A549 (cell line): Measurements from ENCODE around the gene KRT72. TPM values are rescaled to one million over a fixed set of nuclear protein-coding genes. Genes with fewer than 3 reads are reported as not detected.

Experiments used
- ATAC-seq, 2 experiments: fragments of 200-7000 bp in 1 of 2; fragments of >200 bp in 1 of 2; cut with Nextera tagmentation in 1 of 2; cut with Tn5 transposase in 1 of 2; 3 replicates each; pipeline versions ENCODE4 v1.8.0 to v1.9.1; 2018 to 2020; ENCODE audit warnings: mild to moderate bottlenecking in 1 of 2, moderate library complexity in 1 of 2
- CTCF ChIA-PET: fragments of 300-600 bp; sonication (Branson Sonifier 250); formaldehyde crosslinking; extraction: SDS; loops from one replicate; lab custom pipeline; 2021; ENCODE audit warnings: antibody characterized with exemption, inconsistent platforms; lab: Yijun Ruan, JAX
- POLR2A ChIA-PET: fragments of 350-600 bp; formaldehyde crosslinking; extraction: SDS; loops from one replicate; lab custom pipeline; 2021; ENCODE audit warnings: antibody characterized with exemption, inconsistent platforms; lab: Yijun Ruan, JAX
- DNase-seq, 2 experiments: peaks; one replicate each; pipeline versions ENCODE4 v3.0.0 to v3.0.0-alpha.2; 2011 to 2016; ENCODE audit warnings: low read depth in 1 of 2, low spot score in 1 of 2
- FAIRE-seq: peaks from 2 replicates; lab custom pipeline; 2011; peaks lifted over from hg19 to GRCh38; lab: Jason Lieb, UNC
- H3K27ac ChIP-seq, 2 experiments: fragments of >200 bp; sonication (Bioruptor Twin); formaldehyde crosslinking; 3 replicates each; pipeline ENCODE4 v1.5.1; 2016 to 2017
- H3K4me1 ChIP-seq: fragments of >200 bp; sonication (Bioruptor Twin); formaldehyde crosslinking; 3 replicates; pipeline ENCODE4 v1.6.1; 2016
- H3K4me2 ChIP-seq: fragments of >200 bp; sonication (Bioruptor Twin); formaldehyde crosslinking; 3 replicates; pipeline ENCODE4 v1.6.1; 2016
- H3K4me3 ChIP-seq: fragments of >200 bp; sonication (Bioruptor Twin); formaldehyde crosslinking; 3 replicates; pipeline ENCODE4 v1.5.1; 2016
- H3K9me3 ChIP-seq: fragments of >200 bp; sonication (Bioruptor Twin); formaldehyde crosslinking; 3 replicates; pipeline ENCODE4 v1.6.1; 2016
- BCL3 ChIP-seq: fragments of >200 bp; sonication (Bioruptor Twin); formaldehyde crosslinking; IDR thresholded peaks from 3 replicates; pipeline ENCODE4 v1.6.1; 2016
- BHLHE40 ChIP-seq: IDR thresholded peaks from 2 replicates; pipeline ENCODE4 v1.6.1; 2012; ENCODE audit warnings: low read depth, low read length, inconsistent platforms
- CEBPB ChIP-seq, 2 experiments: fragments of >200 bp in 1 of 2; sonication (Bioruptor Twin) in 1 of 2; formaldehyde crosslinking in 1 of 2; IDR thresholded peaks; 2 replicates each; pipeline ENCODE4 v1.6.1; 2012 to 2016
- CHD2 ChIP-seq: fragments of 150-350 bp; IDR thresholded peaks from 2 replicates; pipeline ENCODE4 v1.6.1; 2014; ENCODE audit warnings: low read length; ENCODE audit not compliant: partially characterized antibody
- CTCF ChIP-seq: fragments of >200 bp; sonication (Bioruptor Twin); formaldehyde crosslinking; IDR thresholded peaks from 3 replicates; pipeline ENCODE4 v1.5.1; 2016
- ESRRA ChIP-seq: fragments of 150-350 bp; IDR thresholded peaks from 2 replicates; pipeline ENCODE4 v1.6.1; 2014; ENCODE audit warnings: mild to moderate bottlenecking, low read length, borderline replicate concordance
- FOSB ChIP-seq: fragments of 250-450 bp; sonication (Bioruptor Pico); IDR thresholded peaks from 2 replicates; pipeline ENCODE4 v1.5.0; 2020; ENCODE audit warnings: mild to moderate bottlenecking, moderate library complexity
- JUN ChIP-seq, 2 experiments: fragments of >200 bp; sonication (Bioruptor Twin); formaldehyde crosslinking; IDR thresholded peaks; 2 replicates in 1 of 2; 3 replicates in 1 of 2; pipeline ENCODE4 v1.6.1; 2016 to 2017
- JUNB ChIP-seq: fragments of >200 bp; sonication (Bioruptor Twin); formaldehyde crosslinking; IDR thresholded peaks from 2 replicates; pipeline ENCODE4 v1.6.1; 2016
- KDM1A ChIP-seq: fragments of 200-600 bp; sonication (generic); IDR thresholded peaks from 2 replicates; pipeline ENCODE4 v1.6.1; 2016; ENCODE audit warnings: low read depth, mild to moderate bottlenecking
- KDM5A ChIP-seq: fragments of 200-600 bp; sonication (generic); IDR thresholded peaks from 2 replicates; pipeline ENCODE4 v1.6.1; 2016; ENCODE audit warnings: antibody characterized with exemption, mild to moderate bottlenecking
- MAX ChIP-seq: IDR thresholded peaks from 2 replicates; pipeline ENCODE4 v1.6.1; 2012
- MYC ChIP-seq: IDR thresholded peaks from 2 replicates; pipeline ENCODE4 v1.6.1; 2012; ENCODE audit warnings: mild to moderate bottlenecking, inconsistent platforms, low read length, improper control_type of control experiment, borderline replicate concordance
- NPAS2 ChIP-seq: fragments of 250-450 bp; sonication (Bioruptor Pico); IDR thresholded peaks from 2 replicates; pipeline ENCODE4 v1.8.0; 2022; ENCODE audit warnings: mild to moderate bottlenecking, moderate library complexity, borderline replicate concordance
- NR3C1 ChIP-seq: fragments of >200 bp; sonication (Bioruptor Twin); formaldehyde crosslinking; IDR thresholded peaks from 3 replicates; pipeline ENCODE4 v1.6.1; 2017
- PHF8 ChIP-seq: fragments of 200-600 bp; sonication (generic); IDR thresholded peaks from 2 replicates; pipeline ENCODE4 v1.6.1; 2016; ENCODE audit warnings: low read depth, mild to moderate bottlenecking, antibody characterized with exemption, moderate library complexity, borderline replicate concordance
- POLR2A ChIP-seq: IDR thresholded peaks from 2 replicates; pipeline ENCODE4 v1.6.1; 2012; ENCODE audit warnings: mild to moderate bottlenecking, low read length
- RAD21 ChIP-seq, 2 experiments: fragments of >200 bp in 1 of 2; sonication (Bioruptor Twin) in 1 of 2; formaldehyde crosslinking in 1 of 2; IDR thresholded peaks in 1 of 2; conservative IDR thresholded peaks in 1 of 2; 2 replicates in 1 of 2; 3 replicates in 1 of 2; pipeline ENCODE4 v1.6.1; 2012 to 2018; ENCODE audit warnings: inconsistent platforms in 1 of 2
- SREBF2 ChIP-seq: fragments of 450-650 bp; IDR thresholded peaks from 2 replicates; pipeline ENCODE4 v1.6.1; 2014; ENCODE audit warnings: mild to moderate bottlenecking, moderate library complexity
- ZC3H11A ChIP-seq: fragments of 450-650 bp; IDR thresholded peaks from 2 replicates; pipeline ENCODE4 v1.6.1; 2014; ENCODE audit warnings: antibody characterized with exemption, mild to moderate bottlenecking
- ZNF302 ChIP-seq: fragments of 250-450 bp; sonication (Bioruptor Pico); IDR thresholded peaks from 2 replicates; pipeline ENCODE4 v1.9.0; 2021; ENCODE audit warnings: inconsistent platforms, mild to moderate bottlenecking, moderate library complexity
- WGBS: methylation state at CpG from one replicate; pipeline ENCODE4 v1.1.6; 2017; ENCODE audit errors: missing lambda C conversion rate; 5-methylcytosine and 5-hydroxymethylcytosine counted together
- polyA plus RNA-seq, 4 experiments: library from polyadenylated mRNA; depleted of rRNA in 3 of 4; stranded (reverse); fragments of >200 nt; fragmentation: RNase III in 1 of 4; extraction: RNeasy Plus Mini Kit Qiagen cat#74134 plus additional on column Dnase treatment in 1 of 4; gene quantifications; 2 replicates in 3 of 4; 3 replicates in 1 of 4; pipeline ENCODE4 v1.2.3, GENCODE V29; 2011 to 2017
- TF ChIP-seq, protein P1 (sequence below): fragments of 200-600 bp; sonication (generic); IDR thresholded peaks from 2 replicates; pipeline ENCODE4 v1.6.1; 2016; ENCODE audit warnings: antibody characterized with exemption, mild to moderate bottlenecking, moderate library complexity
- TF ChIP-seq, protein P2 (sequence below): IDR thresholded peaks from 2 replicates; pipeline ENCODE4 v1.6.1; 2012; ENCODE audit warnings: low read depth, borderline replicate concordance

KRT72 gene
- polyA plus RNA-seq, 2 of the 4 experiments (the other 2 are of a cell fraction), result not detected

GRCh38 chr12:52632656-52633055 lies 31.4 kb upstream of the KRT72 start:
- Histone ChIP-seq H3K4me2 (no peak overlapping the region), H3K4me3 (no peak overlapping the region), H3K4me1 (no peaks in the 10 kb centered on the region), H3K9me3 (no peaks in the 10 kb centered on the region), H3K27ac (no peak overlapping the region)
- DNase-seq (no peak), ATAC-seq (no peak), FAIRE-seq (no peak)
- TF ChIP-seq, protein P1, sequence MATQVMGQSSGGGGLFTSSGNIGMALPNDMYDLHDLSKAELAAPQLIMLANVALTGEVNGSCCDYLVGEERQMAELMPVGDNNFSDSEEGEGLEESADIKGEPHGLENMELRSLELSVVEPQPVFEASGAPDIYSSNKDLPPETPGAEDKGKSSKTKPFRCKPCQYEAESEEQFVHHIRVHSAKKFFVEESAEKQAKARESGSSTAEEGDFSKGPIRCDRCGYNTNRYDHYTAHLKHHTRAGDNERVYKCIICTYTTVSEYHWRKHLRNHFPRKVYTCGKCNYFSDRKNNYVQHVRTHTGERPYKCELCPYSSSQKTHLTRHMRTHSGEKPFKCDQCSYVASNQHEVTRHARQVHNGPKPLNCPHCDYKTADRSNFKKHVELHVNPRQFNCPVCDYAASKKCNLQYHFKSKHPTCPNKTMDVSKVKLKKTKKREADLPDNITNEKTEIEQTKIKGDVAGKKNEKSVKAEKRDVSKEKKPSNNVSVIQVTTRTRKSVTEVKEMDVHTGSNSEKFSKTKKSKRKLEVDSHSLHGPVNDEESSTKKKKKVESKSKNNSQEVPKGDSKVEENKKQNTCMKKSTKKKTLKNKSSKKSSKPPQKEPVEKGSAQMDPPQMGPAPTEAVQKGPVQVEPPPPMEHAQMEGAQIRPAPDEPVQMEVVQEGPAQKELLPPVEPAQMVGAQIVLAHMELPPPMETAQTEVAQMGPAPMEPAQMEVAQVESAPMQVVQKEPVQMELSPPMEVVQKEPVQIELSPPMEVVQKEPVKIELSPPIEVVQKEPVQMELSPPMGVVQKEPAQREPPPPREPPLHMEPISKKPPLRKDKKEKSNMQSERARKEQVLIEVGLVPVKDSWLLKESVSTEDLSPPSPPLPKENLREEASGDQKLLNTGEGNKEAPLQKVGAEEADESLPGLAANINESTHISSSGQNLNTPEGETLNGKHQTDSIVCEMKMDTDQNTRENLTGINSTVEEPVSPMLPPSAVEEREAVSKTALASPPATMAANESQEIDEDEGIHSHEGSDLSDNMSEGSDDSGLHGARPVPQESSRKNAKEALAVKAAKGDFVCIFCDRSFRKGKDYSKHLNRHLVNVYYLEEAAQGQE, result no peak
- no peak for TF ChIP-seq NPAS2 (CRISPR knock-in tag)
- no peak for TF ChIP-seq BCL3
- ChIA-PET CTCF (interaction anchor here (1.3 kb wide), 1 partner anchor 10 kb away, joined by 3 read pairs; no protein-coding TSS in a partner anchor), POLR2A (no interaction called here)
- 79% methylated on average over 4 of the region's 4 CpGs for WGBS

GRCh38 chr12:52631676-52632459 lies 30.6 kb upstream of the KRT72 start:
- no peak overlapping the region for H3K4me2 ChIP-seq
- POLR2A ChIA-PET, result no interaction called here
- TF ChIP-seq PHF8 (no peak), ESRRA (no peak), ZC3H11A (no peak), SREBF2 (no peak), KDM5A (no peak), JUN (IDR thresholded peaks at IDR 0.05) (no peak)
- TF ChIP-seq, protein P2, sequence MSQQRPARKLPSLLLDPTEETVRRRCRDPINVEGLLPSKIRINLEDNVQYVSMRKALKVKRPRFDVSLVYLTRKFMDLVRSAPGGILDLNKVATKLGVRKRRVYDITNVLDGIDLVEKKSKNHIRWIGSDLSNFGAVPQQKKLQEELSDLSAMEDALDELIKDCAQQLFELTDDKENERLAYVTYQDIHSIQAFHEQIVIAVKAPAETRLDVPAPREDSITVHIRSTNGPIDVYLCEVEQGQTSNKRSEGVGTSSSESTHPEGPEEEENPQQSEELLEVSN, result no peak
- CTCF ChIA-PET, result no interaction called here
- no peak for ATAC-seq
- no peak for DNase-seq
- FAIRE-seq, result no peak
- no peak overlapping the region for H3K27ac ChIP-seq
- 61% methylated on average over 6 of the region's 6 CpGs for WGBS
- no peaks in the 10 kb centered on the region for H3K4me1 ChIP-seq
- no peak overlapping the region for H3K4me3 ChIP-seq
- no peaks in the 10 kb centered on the region for H3K9me3 ChIP-seq

DNA sequence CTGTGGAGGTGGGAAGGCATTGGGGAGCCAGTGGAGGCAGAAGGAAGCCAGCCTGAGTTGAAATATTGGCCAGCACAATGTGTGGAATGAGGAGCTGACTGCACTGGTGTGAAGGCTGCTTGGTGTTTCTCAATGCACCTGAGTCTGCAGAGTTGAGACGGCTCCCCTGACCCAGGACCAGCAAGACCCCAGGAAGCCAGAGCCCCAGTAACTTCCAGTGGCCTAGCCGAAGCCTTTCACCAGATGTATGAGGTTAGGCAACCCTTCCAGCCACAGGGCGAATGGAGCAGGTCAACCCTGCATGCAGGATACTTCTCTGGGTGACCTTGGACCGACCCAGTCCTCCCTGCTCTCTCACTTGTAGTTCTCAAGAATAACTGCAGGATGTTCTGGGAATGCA lies 30.0 kb upstream of the KRT72 start:
- no peak for DNase-seq
- Histone ChIP-seq H3K9me3 (no peaks in the 10 kb centered on the region), H3K27ac (no peak overlapping the region), H3K4me2 (no peak overlapping the region), H3K4me3 (no peak overlapping the region), H3K4me1 (no peaks in the 10 kb centered on the region)
- 37% methylated on average over 4 of the region's 4 CpGs for whole genome bisulfite sequencing
- no peak for FAIRE-seq
- ChIA-PET POLR2A (no interaction called here), CTCF (interaction anchor here (1.4 kb wide), 1 partner anchor 249 kb away, joined by 3 read pairs; no protein-coding TSS in a partner anchor)
- TF ChIP-seq MAX (no peak), CTCF (no peak), FOSB (CRISPR knock-in tag) (no peak), BCL3 (no peak), BHLHE40 (no peak), NR3C1 (no peak), RAD21 (conservative IDR thresholded peaks at IDR 0.05 in 1 of 2, IDR thresholded peaks at IDR 0.05 in 1 of 2) (no peak), SREBF2 (no peak), MYC (no peak), ZC3H11A (no peak), CHD2 (no peak), JUNB (no peak), KDM5A (no peak), POLR2A (no peak), CEBPB (IDR thresholded peaks at IDR 0.05) (no peak), ZNF302 (CRISPR knock-in tag) (no peak), KDM1A (no peak)
- ATAC-seq, result no peak
